IPS DF 19.7 (cell line): ENCODE measurements around the gene TUB.

ENCODE experiments used
- DNase-seq: peaks from one replicate; pipeline ENCODE4 v3.0.0-alpha.2; 2013; ENCODE audit warnings: low read depth, low spot score

The TUB gene

DNA sequence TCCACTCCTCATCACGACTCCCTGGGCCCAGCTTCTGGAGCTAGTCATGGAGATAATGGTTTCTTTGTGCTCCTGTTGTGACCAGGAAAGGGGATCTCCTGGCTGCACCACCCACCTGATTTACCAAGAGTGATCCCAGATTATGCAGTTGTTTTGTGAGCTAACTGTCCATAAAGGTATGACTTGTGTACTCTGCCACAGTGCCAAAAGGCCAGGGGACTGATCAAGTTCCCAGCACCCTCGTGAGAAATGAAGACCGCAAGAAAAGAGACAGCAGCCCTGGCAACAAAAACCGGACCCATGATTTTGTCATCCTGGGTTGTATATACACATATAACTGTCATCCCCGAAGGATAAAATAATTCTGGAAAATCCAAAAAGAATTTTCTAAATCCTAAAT, 26.6 kb downstream of the TUB start:
- no peak for DNase-seq

- no peak for DNase-seq
Observed at GRCh38 chr11:8108421-8108820, 27.4 kb downstream of the TUB start.

GRCh38 chr11:8109675-8110074, 28.7 kb downstream of the TUB start:
- no peak for DNase-seq

- DNase-seq: no peak
Observed at GRCh38 chr11:8110396-8110795, 29.4 kb downstream of the TUB start.

DNA sequence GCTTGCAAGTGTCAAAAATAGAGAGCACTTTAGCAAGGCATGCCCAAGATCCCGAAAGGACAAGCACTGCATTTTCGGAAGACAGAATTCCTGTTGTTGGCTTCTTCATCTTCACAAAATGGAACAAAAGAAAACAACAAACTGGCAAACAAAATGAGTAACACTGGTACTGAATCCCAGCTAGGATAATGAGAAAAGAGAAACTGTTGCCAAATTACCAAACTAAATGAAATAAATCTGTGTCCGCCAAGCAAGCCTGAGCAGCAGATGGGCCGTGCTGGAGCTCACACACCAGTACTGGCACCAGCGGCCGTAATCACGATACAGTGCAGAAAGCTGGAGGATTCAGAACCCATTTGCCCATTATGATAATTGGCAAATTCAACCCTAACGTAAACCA, 30.6 kb downstream of the TUB start:
- no peak for DNase-seq

DNA sequence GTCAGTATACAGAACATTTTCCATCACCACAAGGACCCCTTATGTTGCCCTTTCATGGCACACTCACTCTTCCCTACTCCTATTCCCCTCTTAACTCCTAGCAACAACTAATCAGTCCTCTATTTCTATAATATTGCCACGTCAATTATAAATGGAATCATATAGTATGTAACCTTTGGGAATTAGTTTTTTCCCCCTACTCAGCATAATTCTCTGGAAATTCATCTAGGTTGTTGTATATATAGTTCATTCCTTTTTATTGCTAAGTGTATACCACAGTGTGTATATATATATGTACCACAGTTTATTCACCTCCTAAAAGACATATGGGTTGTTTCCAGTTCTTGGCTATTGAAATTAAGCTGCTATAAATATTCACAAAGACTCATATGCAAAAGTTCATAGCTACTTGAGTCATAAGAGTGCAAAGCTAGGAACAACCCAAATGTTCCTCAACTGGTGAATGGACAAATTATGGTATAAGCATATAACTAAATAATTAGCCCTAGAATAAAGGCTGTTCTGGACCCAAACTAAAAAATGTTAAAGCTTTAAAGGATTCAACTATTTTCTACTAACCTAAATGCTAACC, 41.3 kb downstream of the TUB start:
- no peak for DNase-seq

- DNase-seq: no peak
Observed at GRCh38 chr11:8126649-8127289, 45.8 kb downstream of the TUB start.

DNA sequence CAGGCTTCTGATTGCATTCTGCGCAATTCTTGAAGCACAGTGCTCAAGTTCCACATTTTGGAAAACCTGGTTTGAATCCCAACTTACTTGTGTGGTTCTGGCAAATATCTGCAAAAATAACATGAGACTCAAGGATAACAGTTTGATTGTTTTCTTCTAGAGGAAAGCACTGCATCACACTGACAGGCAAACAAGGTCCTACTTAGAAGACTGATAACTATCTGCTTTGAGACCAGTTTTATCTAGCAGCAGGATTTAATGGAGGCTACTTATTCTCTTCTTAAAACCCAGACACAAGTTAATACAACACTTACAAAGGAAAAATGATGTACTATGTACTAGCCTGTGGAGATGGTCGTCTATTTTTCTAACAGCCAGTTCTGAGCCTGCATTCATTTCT, 46.4 kb downstream of the TUB start:
- no peak for DNase-seq

- DNase-seq: no peak
Observed at GRCh38 chr11:8138526-8138925, 57.5 kb downstream of the TUB start.

DNA sequence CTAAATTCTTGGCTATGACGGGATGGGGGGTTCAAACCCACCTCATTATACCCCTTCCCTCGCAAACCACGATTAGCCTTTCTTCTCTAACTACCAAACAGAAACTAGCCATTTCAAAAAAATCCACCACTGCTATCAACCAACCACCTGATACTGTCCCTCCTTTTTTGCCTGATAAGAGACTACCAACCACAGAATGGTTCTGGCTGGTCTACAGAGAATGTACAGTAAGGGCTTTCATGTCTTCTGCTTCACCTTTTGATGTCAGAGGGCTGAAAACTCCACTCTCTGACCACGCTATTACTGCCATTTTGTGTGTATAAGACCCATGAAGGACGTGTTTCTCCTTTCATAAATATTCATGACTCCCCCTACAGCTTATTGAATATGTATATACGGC, 68.7 kb downstream of the TUB start:
- no peak for DNase-seq
